Esophagus squamous epithelium (tissue), 4 donors: ENCODE measurements around the gene CACNA1D.

ENCODE experiments used
- CTCF ChIP-seq, 6 experiments: fragments of 450-650 bp in 4 of 6; fragments of 200-600 bp in 2 of 6; sonication (generic) in 2 of 6; IDR thresholded peaks; one replicate each; pipeline ENCODE4 v1.5.1; 2016 to 2019; ENCODE audit warnings: antibody characterized with exemption in 6 of 6, mild to moderate bottlenecking in 4 of 6, moderate library complexity in 4 of 6
- POLR2A ChIP-seq, 4 donors: fragments of 450-650 bp; IDR thresholded peaks; one replicate each; pipeline ENCODE4 v1.6.1; 2017; ENCODE audit warnings: antibody characterized with exemption in 4 of 4, mild to moderate bottlenecking in 4 of 4, moderate library complexity in 3 of 4

GRCh38 chr3:53585627-53586026 is 91.2 kb downstream of the CACNA1D start:
- no peak for TF ChIP-seq CTCF (IDR thresholded peaks at IDR 0.05)
- no peak for TF ChIP-seq POLR2A (IDR thresholded peaks at IDR 0.05)
